NB4 (cell line): ENCODE measurements around the gene SND1.

Experiments used
- DNase-seq: peaks from one replicate; pipeline ENCODE4 v3.0.0; 2010; ENCODE audit warnings: low read depth
- H3K4me3 ChIP-seq: one replicate; pipeline ENCODE4 v1.5.1; 2011; ENCODE audit warnings: mild to moderate bottlenecking, low read depth, low read length, moderate library complexity
- CTCF ChIP-seq: IDR thresholded peaks from one replicate; pipeline ENCODE4 v1.5.1; 2012; ENCODE audit warnings: low read depth, low read length
- MYC ChIP-seq: IDR thresholded peaks from 2 replicates; pipeline ENCODE4 v1.6.1; 2011; ENCODE audit warnings: low read depth, low read length
- POLR2A ChIP-seq: IDR thresholded peaks from 2 replicates; pipeline ENCODE4 v1.6.1; 2011; ENCODE audit warnings: mild to moderate bottlenecking; ENCODE audit not compliant: insufficient read length; ENCODE audit errors: extremely low read depth
- TF ChIP-seq, protein P1 (sequence below): IDR thresholded peaks from 2 replicates; pipeline ENCODE4 v1.6.1; 2011; ENCODE audit warnings: low read depth, low read length

The SND1 gene

GRCh38 chr7:127884066-127884559 lies 232.1 kb downstream of the SND1 start:
- TF ChIP-seq CTCF (no peak), MYC (no peak), POLR2A (no peak)
- TF ChIP-seq, protein P1, sequence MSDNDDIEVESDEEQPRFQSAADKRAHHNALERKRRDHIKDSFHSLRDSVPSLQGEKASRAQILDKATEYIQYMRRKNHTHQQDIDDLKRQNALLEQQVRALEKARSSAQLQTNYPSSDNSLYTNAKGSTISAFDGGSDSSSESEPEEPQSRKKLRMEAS, result no peak
- DNase-seq, result no peak
- no peak overlapping the region for H3K4me3 ChIP-seq

DNA sequence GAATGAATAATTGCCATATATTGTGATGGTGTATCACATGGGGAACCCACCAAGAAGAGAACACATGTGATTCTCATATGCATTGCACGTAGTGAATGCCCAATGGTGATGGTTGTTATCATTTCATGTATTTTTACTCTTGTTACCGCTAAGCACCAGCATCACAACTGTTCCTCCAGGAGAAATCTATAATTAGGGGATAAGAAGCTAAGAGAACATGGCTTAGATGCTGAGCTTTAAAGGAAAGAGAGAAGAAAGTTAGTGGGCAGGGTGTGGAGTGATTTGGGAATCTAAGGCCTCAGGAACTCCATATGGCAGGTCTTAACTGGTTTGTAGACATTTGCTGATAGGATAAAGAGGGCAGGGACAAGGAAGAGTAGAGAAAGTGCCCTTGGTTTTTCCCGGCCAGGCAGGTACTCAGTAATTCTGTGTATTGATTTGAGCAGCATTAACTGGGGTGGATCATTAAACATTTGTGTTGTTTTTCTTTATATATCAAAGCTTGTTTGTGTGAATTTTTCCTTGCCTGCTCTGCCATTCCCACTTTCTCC lies 233.3 kb downstream of the SND1 start:
- no peak for DNase-seq
- TF ChIP-seq, protein P1, result no peak
- no peak for TF ChIP-seq MYC
- H3K4me3 ChIP-seq, result no peak overlapping the region

DNA sequence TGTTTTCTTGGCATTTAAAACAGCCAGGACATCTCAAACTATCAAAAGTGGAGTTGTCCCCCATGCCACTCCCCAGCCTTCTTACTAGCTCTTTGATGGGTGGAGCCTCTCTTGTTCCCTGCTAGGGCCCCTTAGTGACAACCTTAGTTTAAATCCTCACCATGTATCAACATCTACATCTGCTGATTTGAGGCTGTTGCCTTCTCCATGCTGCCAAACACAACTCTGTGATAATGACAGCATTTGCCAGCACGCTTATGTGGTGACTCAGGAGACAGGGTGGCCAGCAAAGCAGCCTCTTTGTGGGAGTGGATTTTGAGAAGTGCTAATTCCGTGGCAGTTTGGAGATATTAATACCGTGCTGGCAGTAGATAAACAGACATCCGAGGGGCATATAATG lies 233.8 kb downstream of the SND1 start:
- peak; percentile 19 for DNase-seq

GRCh38 chr7:127886248-127886647 lies 234.3 kb downstream of the SND1 start:
- H3K4me3 ChIP-seq, result no peak overlapping the region
- TF ChIP-seq, protein P1, result no peak
- no peak for TF ChIP-seq MYC
- TF ChIP-seq CTCF, result no peak
- no peak for TF ChIP-seq POLR2A
- DNase-seq, result peak; percentile 21

More for the DNA sequence above, 233.8 kb downstream of the SND1 start:
- H3K4me3 ChIP-seq, result no peak overlapping the region
- TF ChIP-seq POLR2A, result no peak
- TF ChIP-seq, protein P1, result no peak
- TF ChIP-seq CTCF, result no peak
- no peak for TF ChIP-seq MYC

- no peak for DNase-seq
- TF ChIP-seq, protein P1, result no peak
- TF ChIP-seq CTCF (no peak), POLR2A (no peak), MYC (no peak)
- H3K4me3 ChIP-seq, result no peak overlapping the region
These were observed 235.1 kb downstream of the SND1 start for GRCh38 chr7:127887096-127887495.

DNA sequence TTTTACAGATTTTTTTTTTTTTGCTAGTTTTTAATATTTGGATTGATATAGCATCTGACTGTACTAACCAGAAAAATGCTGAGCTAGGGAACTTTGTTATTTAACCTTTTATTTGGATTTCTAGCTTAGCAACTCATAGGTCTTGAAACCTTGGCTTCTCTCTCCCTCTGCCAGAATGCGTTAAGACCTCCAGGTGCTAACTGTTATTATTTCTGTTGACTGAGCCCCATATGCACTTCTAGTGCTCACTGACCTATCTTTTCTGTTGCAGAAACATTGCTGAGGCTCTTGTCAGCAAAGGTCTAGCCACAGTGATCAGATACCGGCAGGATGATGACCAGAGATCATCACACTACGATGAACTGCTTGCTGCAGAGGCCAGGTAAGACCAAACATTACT lies 235.6 kb downstream of the SND1 start:
- H3K4me3 ChIP-seq, result no peak overlapping the region
- TF ChIP-seq MYC, result no peak
- TF ChIP-seq CTCF, result no peak
- TF ChIP-seq, protein P1, result no peak
- no peak for TF ChIP-seq POLR2A
- DNase-seq, result no peak
